Transverse colon (tissue), 4 donors: ENCODE data around the gene SAP130. TPM values are rescaled to one million over a fixed set of nuclear protein-coding genes. Genes with fewer than 3 reads are reported as not detected.
A peak's percentile ranks its signal among the peaks of the same experiment; 100 is the strongest.
"Not testable (repeated sequence)": the region's sequence is repeated elsewhere in the genome, so short reads cannot be mapped to it uniquely, and the experiment has no call there.

Experiments used
- DNase-seq: peaks from one replicate; pipeline ENCODE4 v3.0.0-alpha.2; 2019
- H3K27ac ChIP-seq, 4 donors: fragments of 200-600 bp; sonication (generic); 2 replicates each; pipeline ENCODE4 v1.5.1; 2016 to 2018; ENCODE audit warnings: inconsistent platforms in 4 of 4
- H3K27me3 ChIP-seq: fragments of 200-600 bp; sonication (generic); 2 replicates; pipeline ENCODE4 v1.5.1; 2017; ENCODE audit warnings: inconsistent platforms
- H3K36me3 ChIP-seq, 4 donors: fragments of 200-600 bp; sonication (generic); 2 replicates each; pipeline ENCODE4 v1.5.1; 2017 to 2019; ENCODE audit warnings: inconsistent platforms in 4 of 4
- H3K4me1 ChIP-seq, 4 donors: fragments of 200-600 bp; sonication (generic); 2 replicates each; pipeline ENCODE4 v1.5.1; 2017 to 2020; ENCODE audit warnings: inconsistent platforms in 4 of 4
- H3K4me3 ChIP-seq, 4 donors: fragments of 200-600 bp; sonication (generic); 1 replicate in 1 of 4; 2 replicates in 3 of 4; pipeline versions ENCODE4 v1.5.1 to v1.6.1; 2017 to 2019; ENCODE audit warnings: inconsistent platforms in 4 of 4
- H3K9me3 ChIP-seq, 2 donors: fragments of 200-600 bp; sonication (generic); 2 replicates each; pipeline ENCODE4 v1.5.1; 2017 to 2019; ENCODE audit warnings: inconsistent platforms in 2 of 2
- CTCF ChIP-seq, 5 experiments: fragments of 200-600 bp in 3 of 5; fragments of 450-650 bp in 2 of 5; sonication (generic) in 3 of 5; IDR thresholded peaks; 1 replicate in 2 of 5; 2 replicates in 3 of 5; pipeline ENCODE4 v1.5.1; 2016 to 2017; ENCODE audit warnings: antibody characterized with exemption in 5 of 5, inconsistent platforms in 3 of 5, mild to moderate bottlenecking in 2 of 5, moderate library complexity in 1 of 5
- EP300 ChIP-seq: sonication (generic); formaldehyde crosslinking; IDR thresholded peaks from one replicate; pipeline ENCODE4 v1.6.1; 2017; ENCODE audit warnings: antibody characterized with exemption, low read depth
- POLR2A ChIP-seq: fragments of 450-650 bp; IDR thresholded peaks from one replicate; pipeline ENCODE4 v1.6.1; 2016; ENCODE audit warnings: antibody characterized with exemption, mild to moderate bottlenecking, moderate library complexity
- POLR2AphosphoS5 ChIP-seq, 3 donors: sonication (generic); formaldehyde crosslinking; IDR thresholded peaks; one replicate each; pipeline ENCODE4 v1.6.1; 2016; ENCODE audit warnings: antibody characterized with exemption in 3 of 3
- WGBS, 2 donors: methylation state at CpG; one replicate each; pipeline ENCODE4 v1.1.5; 2018; ENCODE audit warnings: low coverage in 1 of 2; 5-methylcytosine and 5-hydroxymethylcytosine counted together
- in situ Hi-C, 4 donors: fragments of 200-750 bp; cut with MboI; loops; one replicate each; pipeline versions ENCODE4 v1.15.0 to v1.15.1; 2017; ENCODE audit warnings: low sequenced_read_pairs in 3 of 4, low pct_ligation_motif_present in 1 of 4, low pct_unique_long_range_greater_than_20kb in 1 of 4
- intact Hi-C: fragments of 100-400 bp; cut with DNase I; formaldehyde crosslinking; loops from one replicate; pipeline ENCODE4 v1.15.1; 2023; ENCODE audit warnings: low total_unique reads
- total RNA-seq, 4 donors: library from RNA; depleted of rRNA; stranded (reverse); fragments of >200 nt; gene quantifications; one replicate each; pipeline ENCODE4 v1.1.0, GENCODE V29; 2016

Gene SAP130
- total RNA-seq, 4 donors from 2014 or later, result 2.6 to 23.9 (median 13.0) TPM

DNA sequence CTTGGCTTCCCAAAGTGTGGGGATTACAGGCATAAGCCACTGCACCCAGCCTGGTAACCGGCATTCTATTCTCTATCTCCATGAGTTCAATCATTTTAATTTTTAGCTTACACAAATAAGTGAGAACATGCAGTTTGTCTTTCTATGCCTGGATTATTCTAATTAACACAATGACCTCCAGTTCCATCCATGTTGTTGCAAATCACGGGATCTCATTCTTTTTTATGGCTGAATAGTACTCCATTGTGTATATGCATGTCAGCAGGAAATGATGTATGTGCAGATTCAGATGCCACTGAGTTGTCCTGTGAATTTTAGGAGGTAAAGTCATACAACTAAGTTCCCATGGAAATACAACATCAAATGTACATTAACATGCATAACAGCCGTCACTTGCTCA lies 117.4 kb downstream of the SAP130 start:
- Histone ChIP-seq H3K27ac (no peak overlapping the region), H3K9me3 (no peaks in the 10 kb centered on the region), H3K4me1 (no peaks in the 10 kb centered on the region), H3K36me3 (no peaks in the 10 kb centered on the region), H3K27me3 (no peaks in the 10 kb centered on the region), H3K4me3 (no peak overlapping the region)
- TF ChIP-seq POLR2AphosphoS5 (IDR thresholded peaks at IDR 0.05) (no peak), POLR2A (no peak), CTCF (IDR thresholded peaks at IDR 0.05) (no peak), EP300 (no peak)
- 99 to 100% methylated on average over 2 to 3 of the region's 3 CpGs for WGBS, 2 donors
- no peak for DNase-seq
- in situ Hi-C loops (no loop called here), intact Hi-C loops (no loop called here)

- 71 to 73% methylated on average over 1 to 6 of the region's 6 CpGs for WGBS, 2 donors
- in situ Hi-C loops, result no loop called here
- no peaks in the 10 kb centered on the region for H3K27me3 ChIP-seq
- TF ChIP-seq EP300, result no peak
- no peak for TF ChIP-seq POLR2A
- TF ChIP-seq CTCF (IDR thresholded peaks at IDR 0.05), result no peak
- no peak for TF ChIP-seq POLR2AphosphoS5 (IDR thresholded peaks at IDR 0.05)
- H3K27ac ChIP-seq, result no peak overlapping the region
- H3K4me3 ChIP-seq, result no peak overlapping the region
- H3K36me3 ChIP-seq, result no peaks in the 10 kb centered on the region
- DNase-seq, result no peak
- H3K4me1 ChIP-seq, result no peaks in the 10 kb centered on the region
- intact Hi-C loops, result no loop called here
- no peaks in the 10 kb centered on the region for H3K9me3 ChIP-seq
Observed at GRCh38 chr2:127909019-127909418, 118.8 kb downstream of the SAP130 start.

DNA sequence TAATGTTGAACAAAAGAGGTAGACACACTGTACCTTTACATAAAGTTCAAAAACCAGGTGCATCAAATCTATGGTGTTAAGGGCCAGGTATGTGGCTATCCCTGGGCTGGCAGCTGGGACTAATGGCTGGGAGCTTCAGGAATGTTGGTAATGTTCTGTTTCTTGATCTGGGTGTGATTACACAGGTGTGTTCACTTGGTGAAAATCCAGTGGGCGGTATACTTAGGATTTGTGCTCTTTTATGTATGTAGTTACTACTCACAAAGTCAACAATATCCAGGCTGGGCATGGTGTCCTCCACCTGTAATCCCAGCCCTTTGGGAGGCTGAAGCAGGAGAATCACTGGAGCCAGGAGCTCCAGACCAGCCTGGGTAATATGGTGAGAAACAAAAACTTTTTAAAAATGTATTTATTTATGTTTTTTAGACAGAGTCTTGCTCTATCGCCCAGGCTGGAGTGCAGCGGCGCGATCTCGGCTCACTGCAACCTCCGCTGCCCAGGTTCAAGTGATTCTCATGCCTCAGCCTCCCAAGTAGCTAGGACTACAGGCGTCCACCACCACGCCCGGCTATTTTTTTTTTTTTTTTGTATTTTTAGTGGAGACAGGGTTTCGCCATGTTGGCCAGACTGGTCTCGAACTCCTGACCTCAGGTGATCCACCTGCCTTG lies 120.0 kb downstream of the SAP130 start:
- H3K36me3 ChIP-seq, H3K4me1 ChIP-seq, H3K9me3 ChIP-seq, H3K27ac ChIP-seq, H3K4me3 ChIP-seq, in situ Hi-C loops, H3K27me3 ChIP-seq, intact Hi-C loops: not testable (repeated sequence)
- DNase-seq, result peak; percentile 9
- 87 to 93% methylated on average over 9 to 12 of the region's 12 CpGs for WGBS, 2 donors

- H3K27ac ChIP-seq, result no peak overlapping the region
- in situ Hi-C loops (no loop called here), intact Hi-C loops (no loop called here)
- 64 to 77% methylated on average over 6 to 19 of the region's 21 CpGs for WGBS, 2 donors
- peaks cover 0 to 1% (median under 1%) of the 10 kb centered on the region in 4 donors for H3K4me1 ChIP-seq
- no peaks in the 10 kb centered on the region for H3K27me3 ChIP-seq
- H3K9me3 ChIP-seq, result no peaks in the 10 kb centered on the region
- H3K4me3 ChIP-seq, result no peak overlapping the region
- no peaks in the 10 kb centered on the region for H3K36me3 ChIP-seq
- DNase-seq, result no peak
- TF ChIP-seq EP300 (no peak), POLR2AphosphoS5 (IDR thresholded peaks at IDR 0.05) (no peak), CTCF (IDR thresholded peaks at IDR 0.05) (no peak), POLR2A (no peak)
Observed at GRCh38 chr2:127906206-127906926, 121.5 kb downstream of the SAP130 start.
